GM12873 (cell line): ENCODE measurements around the gene KLC4.

Source experiments
- CTCF ChIP-seq: IDR thresholded peaks from 2 replicates; pipeline ENCODE4 v1.5.1; 2012; ENCODE audit warnings: low read depth, mild to moderate bottlenecking, moderate library complexity, low read length, control low read depth; ENCODE audit not compliant: insufficient read depth; ENCODE audit errors: missing control alignments

The KLC4 gene

DNA sequence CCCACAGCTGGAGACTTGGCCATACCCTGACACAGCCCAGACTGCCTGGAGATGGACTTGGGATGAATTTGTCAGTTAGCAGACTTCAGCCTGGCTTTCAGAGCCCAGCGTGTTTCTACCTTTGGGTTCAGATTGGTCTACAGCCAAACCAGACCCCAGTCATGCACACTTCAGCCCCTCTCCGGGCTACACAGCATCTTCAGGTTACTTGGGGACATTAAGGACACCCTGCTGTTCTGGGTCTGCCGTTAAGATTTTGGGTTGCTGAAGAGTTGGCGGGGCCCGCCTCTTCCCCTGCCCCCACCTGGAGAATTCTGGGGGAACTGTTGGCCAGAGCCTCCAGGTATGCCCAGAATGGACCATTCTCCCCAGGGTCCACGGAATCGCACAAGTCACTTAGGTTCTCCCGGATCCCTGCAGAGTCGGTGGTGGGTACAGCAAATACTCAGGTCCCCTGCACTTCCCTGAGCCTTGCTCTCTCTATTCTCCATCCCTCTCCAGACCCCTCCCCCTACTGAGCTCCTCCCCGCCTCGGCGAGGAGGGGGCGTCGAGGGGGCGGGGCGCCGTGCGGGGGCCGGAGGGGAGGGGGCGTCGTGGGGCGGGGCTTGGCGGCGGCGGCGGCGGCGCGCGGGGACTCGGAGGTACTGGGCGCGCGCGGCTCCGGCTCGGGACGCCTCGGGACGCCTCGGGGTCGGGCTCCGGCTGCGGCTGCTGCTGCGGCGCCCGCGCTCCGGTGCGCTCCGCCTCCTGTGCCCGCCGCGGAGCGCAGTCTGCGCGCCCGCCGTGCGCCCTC is 16.4 kb downstream of the KLC4 start, which contains the start of gene PTK7:
PTK7 (plus strand) TSS at position 645 of the 794 bp plus-strand sequence. CDS start 175 bp downstream, outside the sequence.
- TF ChIP-seq CTCF, result no peak

DNA sequence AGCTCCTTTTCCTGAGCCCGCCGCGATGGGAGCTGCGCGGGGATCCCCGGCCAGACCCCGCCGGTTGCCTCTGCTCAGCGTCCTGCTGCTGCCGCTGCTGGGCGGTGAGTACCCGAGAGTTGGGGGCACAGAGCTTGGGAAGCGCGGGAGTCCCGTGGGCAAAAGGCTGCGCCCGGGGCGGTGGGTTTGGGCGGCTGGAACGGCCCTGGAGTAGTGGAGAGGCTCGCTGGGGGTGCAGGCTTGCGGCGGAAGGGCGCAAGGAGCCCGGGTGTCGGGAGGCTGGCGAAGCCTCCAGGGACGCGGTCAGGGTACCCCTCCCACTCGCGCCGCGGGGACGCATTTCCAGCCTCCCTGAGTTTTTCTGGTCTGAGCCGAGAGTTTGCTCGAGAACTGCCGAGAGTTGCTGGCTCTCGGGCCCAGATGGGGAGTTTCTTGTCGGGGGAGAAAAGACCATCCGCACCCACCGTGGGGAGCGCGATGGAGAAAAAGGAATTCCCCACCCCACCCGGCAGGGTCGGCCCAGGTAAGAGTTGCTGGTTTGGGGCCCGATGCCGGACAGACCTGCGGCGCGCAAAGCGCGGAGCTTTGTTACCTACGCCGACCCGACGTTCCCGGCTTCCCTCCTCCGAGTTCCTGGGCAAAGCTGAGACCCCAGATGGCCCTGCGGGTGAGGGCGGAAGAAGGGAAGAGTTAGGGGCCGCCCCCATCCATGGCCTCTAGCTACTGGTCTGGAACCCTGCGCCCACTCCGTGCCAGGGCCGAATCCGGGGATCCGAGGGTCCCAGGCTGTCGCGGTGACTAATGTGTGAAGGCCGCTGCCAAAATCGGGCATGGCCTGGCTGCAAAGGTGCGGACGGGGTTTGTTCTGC is 17.3 kb downstream of the KLC4 start:
- TF ChIP-seq CTCF, result no peak

DNA sequence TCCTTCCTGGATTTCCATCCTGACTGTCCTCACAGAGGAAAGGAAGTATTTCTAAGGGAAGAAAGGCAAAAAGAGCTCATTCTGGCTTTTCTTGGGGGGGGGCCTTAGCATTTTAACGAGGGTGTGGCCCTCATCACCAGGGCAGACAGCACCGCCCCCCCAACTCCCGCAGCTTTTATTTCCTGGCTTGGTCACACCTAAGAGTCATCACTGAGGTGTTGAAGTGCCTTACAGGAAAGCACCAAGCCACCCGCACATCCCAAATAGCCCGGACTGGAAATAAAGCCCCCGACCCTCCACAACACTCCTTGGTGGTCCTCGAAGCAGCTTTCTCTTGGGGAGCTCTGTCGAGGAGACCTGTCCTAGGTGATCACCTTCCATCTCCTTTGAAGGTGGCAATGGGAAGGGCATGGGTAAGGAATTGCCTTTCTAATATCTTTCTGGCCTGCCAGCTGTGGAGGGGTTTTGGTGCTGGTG is 17.9 kb downstream of the KLC4 start:
- TF ChIP-seq CTCF, result no peak

GRCh38 chr6:43077981-43078511 is 18.6 kb downstream of the KLC4 start:
- TF ChIP-seq CTCF, result no peak

- no peak for TF ChIP-seq CTCF
These were observed 19.3 kb downstream of the KLC4 start for GRCh38 chr6:43078691-43079090.

GRCh38 chr6:43081043-43081442 is 21.6 kb downstream of the KLC4 start:
- TF ChIP-seq CTCF, result no peak
